ENCODE data around the gene DPF3.

Gene DPF3

GRCh38 chr14:72717220-72717619 is 176.7 kb downstream of the DPF3 start:
- no peaks in the 10 kb centered on the region for H3K4me1 ChIP-seq (ENCODE audit: low read length)
- H3K4me2 ChIP-seq (ENCODE audit: low read depth, low read length) = no peak overlapping the region
- H4K20me1 ChIP-seq (ENCODE audit: insufficient read depth, low read length) = no peaks in the 10 kb centered on the region
- no peaks in the 10 kb centered on the region for H3K9me2 ChIP-seq (replicated peaks; ENCODE audit: insufficient read depth, low read length)
- no peaks in the 10 kb centered on the region for H3K9me3 ChIP-seq (replicated peaks; ENCODE audit: insufficient read depth, low read length)
- TF ChIP-seq EZH2 (optimal IDR thresholded peaks at IDR 0.05; ENCODE audit: low read depth, low read length) (no peak), EZH2phosphoT487 (IDR thresholded peaks at IDR 0.05; ENCODE audit: low read length) (no peak), CTCF (IDR thresholded peaks at IDR 0.05; ENCODE audit: low read length) (no peak)
- H2AFZ ChIP-seq (ENCODE audit: low read length) = no peak overlapping the region
- H3K79me2 ChIP-seq (ENCODE audit: low read length) = no peaks in the 10 kb centered on the region
- H3K36me3 ChIP-seq (replicated peaks; ENCODE audit: insufficient read depth, low read length) = no peaks in the 10 kb centered on the region
- no peaks in the 10 kb centered on the region for H3F3A ChIP-seq (ENCODE audit: insufficient read depth, low read length)
- no peak overlapping the region for H3K9ac ChIP-seq (ENCODE audit: low read length)
- H3K27me3 ChIP-seq (replicated peaks; ENCODE audit: insufficient read depth, low read length) = no peaks in the 10 kb centered on the region
- no peak for DNase-seq
- H3K4me3 ChIP-seq (ENCODE audit: low read length) = no peak overlapping the region
- no peak overlapping the region for H3K27ac ChIP-seq (ENCODE audit: low read length)

GRCh38 chr14:72716476-72716875 is 177.4 kb downstream of the DPF3 start:
- Histone ChIP-seq H3K9me2 (replicated peaks; ENCODE audit: insufficient read depth, low read length) (no peaks in the 10 kb centered on the region), H3K9ac (ENCODE audit: low read length) (no peak overlapping the region), H2AFZ (ENCODE audit: low read length) (no peak overlapping the region), H3K36me3 (replicated peaks; ENCODE audit: insufficient read depth, low read length) (no peaks in the 10 kb centered on the region), H3K4me2 (ENCODE audit: low read depth, low read length) (no peak overlapping the region), H3K4me1 (ENCODE audit: low read length) (no peaks in the 10 kb centered on the region), H3K79me2 (ENCODE audit: low read length) (no peaks in the 10 kb centered on the region), H3K27ac (ENCODE audit: low read length) (no peak overlapping the region), H4K20me1 (ENCODE audit: insufficient read depth, low read length) (no peaks in the 10 kb centered on the region), H3F3A (ENCODE audit: insufficient read depth, low read length) (no peaks in the 10 kb centered on the region), H3K27me3 (replicated peaks; ENCODE audit: insufficient read depth, low read length) (no peaks in the 10 kb centered on the region), H3K4me3 (ENCODE audit: low read length) (no peak overlapping the region), H3K9me3 (replicated peaks; ENCODE audit: insufficient read depth, low read length) (no peaks in the 10 kb centered on the region)
- TF ChIP-seq CTCF (IDR thresholded peaks at IDR 0.05; ENCODE audit: low read length) (no peak), EZH2 (optimal IDR thresholded peaks at IDR 0.05; ENCODE audit: low read depth, low read length) (no peak), EZH2phosphoT487 (IDR thresholded peaks at IDR 0.05; ENCODE audit: low read length) (no peak)
- DNase-seq = no peak

GRCh38 chr14:72715850-72716228 is 178.1 kb downstream of the DPF3 start:
- Histone ChIP-seq H3K9me2 (replicated peaks; ENCODE audit: insufficient read depth, low read length) (no peaks in the 10 kb centered on the region), H3K4me2 (ENCODE audit: low read depth, low read length) (no peak overlapping the region), H3F3A (ENCODE audit: insufficient read depth, low read length) (no peaks in the 10 kb centered on the region), H2AFZ (ENCODE audit: low read length) (no peak overlapping the region), H3K9me3 (replicated peaks; ENCODE audit: insufficient read depth, low read length) (no peaks in the 10 kb centered on the region), H3K9ac (ENCODE audit: low read length) (no peak overlapping the region), H4K20me1 (ENCODE audit: insufficient read depth, low read length) (no peaks in the 10 kb centered on the region), H3K79me2 (ENCODE audit: low read length) (no peaks in the 10 kb centered on the region), H3K27ac (ENCODE audit: low read length) (no peak overlapping the region), H3K27me3 (replicated peaks; ENCODE audit: insufficient read depth, low read length) (no peaks in the 10 kb centered on the region), H3K4me3 (ENCODE audit: low read length) (no peak overlapping the region), H3K4me1 (ENCODE audit: low read length) (no peaks in the 10 kb centered on the region), H3K36me3 (replicated peaks; ENCODE audit: insufficient read depth, low read length) (no peaks in the 10 kb centered on the region)
- no peak for TF ChIP-seq CTCF (IDR thresholded peaks at IDR 0.05; ENCODE audit: low read length)
- no peak for TF ChIP-seq EZH2phosphoT487 (IDR thresholded peaks at IDR 0.05; ENCODE audit: low read length)
- TF ChIP-seq EZH2 (optimal IDR thresholded peaks at IDR 0.05; ENCODE audit: low read depth, low read length) = no peak
- DNase-seq = no peak
